ENCODE results near the gene SMC3. TPM values are rescaled to one million over a fixed set of nuclear protein-coding genes. Genes with fewer than 3 reads are reported as not detected.

Gene SMC3
- total RNA-seq, 1 donor from 2014 or later, result 20.9 TPM

DNA sequence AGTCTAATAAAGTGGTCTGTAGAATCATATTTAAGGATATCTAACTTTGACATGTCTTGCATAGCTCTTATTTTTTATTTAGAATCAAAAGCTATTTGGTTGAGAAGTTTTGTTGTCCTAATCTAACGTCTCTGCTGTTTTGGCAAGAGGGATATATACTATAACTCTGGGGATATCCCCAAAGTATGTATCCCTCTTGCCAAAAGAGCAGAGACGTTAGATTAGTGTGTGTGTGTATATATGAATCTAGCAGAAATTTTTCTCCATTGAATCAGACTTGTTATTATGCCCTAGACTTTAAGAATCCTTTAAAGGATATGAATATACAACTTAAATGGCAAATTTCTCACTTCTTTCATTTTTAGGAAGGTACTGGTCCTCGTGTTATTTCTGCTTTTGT is 9.6 kb downstream of the SMC3 start:
- no peak for TF ChIP-seq CTCF (IDR thresholded peaks at IDR 0.05; ENCODE audit: borderline replicate concordance)
- intact Hi-C loops (cut with micrococcal nuclease), result no loop called here
- H3K4me3 ChIP-seq, result no peak overlapping the region
- no peaks in the 10 kb centered on the region for H3K9me3 ChIP-seq (replicated peaks)
- H3K27ac ChIP-seq (replicated peaks), result no peak overlapping the region
- no peaks in the 10 kb centered on the region for H3K27me3 ChIP-seq (ENCODE audit: low read depth)
- DNase-seq, result no peak
- H3K4me1 ChIP-seq, result peaks cover 32% of the 10 kb centered on the region
- peaks cover 63% of the 10 kb centered on the region for H3K36me3 ChIP-seq

DNA sequence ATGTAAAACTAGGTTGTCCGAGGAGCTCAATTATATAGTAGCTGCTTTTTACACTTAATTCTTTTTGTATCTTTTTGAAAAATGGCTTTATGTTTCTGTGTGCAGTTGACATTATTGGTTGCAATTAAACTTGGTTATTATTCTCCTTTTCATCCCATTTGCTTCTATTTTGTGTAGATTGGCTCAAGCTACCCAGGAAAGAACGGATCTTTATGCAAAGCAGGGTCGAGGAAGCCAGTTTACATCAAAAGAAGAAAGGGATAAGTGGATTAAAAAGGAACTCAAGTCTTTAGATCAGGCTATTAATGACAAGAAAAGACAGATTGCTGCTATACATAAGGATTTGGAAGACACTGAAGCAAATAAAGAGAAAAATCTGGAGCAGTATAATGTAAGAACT is 16.5 kb downstream of the SMC3 start:
- H3K27me3 ChIP-seq (ENCODE audit: low read depth), result no peaks in the 10 kb centered on the region
- no peak overlapping the region for H3K4me3 ChIP-seq
- no peak for TF ChIP-seq CTCF (IDR thresholded peaks at IDR 0.05; ENCODE audit: borderline replicate concordance)
- H3K4me1 ChIP-seq, result no peaks in the 10 kb centered on the region
- DNase-seq, result no peak
- H3K9me3 ChIP-seq (replicated peaks), result no peaks in the 10 kb centered on the region
- intact Hi-C loops (cut with micrococcal nuclease), result no loop called here
- peaks cover 99% of the 10 kb centered on the region for H3K36me3 ChIP-seq
- no peak overlapping the region for H3K27ac ChIP-seq (replicated peaks)

GRCh38 chr10:110591760-110592159 is 24.3 kb downstream of the SMC3 start:
- intact Hi-C loops (cut with micrococcal nuclease), result loop anchor here (10.0 kb wide), 1 partner anchor 313 kb away; no protein-coding TSS in a partner anchor
- no peak for DNase-seq
- Histone ChIP-seq H3K27ac (replicated peaks) (no peak overlapping the region), H3K36me3 (peaks cover 100% of the 10 kb centered on the region), H3K27me3 (ENCODE audit: low read depth) (no peaks in the 10 kb centered on the region), H3K4me1 (no peaks in the 10 kb centered on the region), H3K4me3 (no peak overlapping the region), H3K9me3 (replicated peaks) (no peaks in the 10 kb centered on the region)
- TF ChIP-seq CTCF (IDR thresholded peaks at IDR 0.05; ENCODE audit: borderline replicate concordance), result no peak

- intact Hi-C loops (cut with micrococcal nuclease), result loop anchor here (10.0 kb wide), 1 partner anchor 307 kb away; no protein-coding TSS in a partner anchor
- Histone ChIP-seq H3K4me3 (no peak overlapping the region), H3K27me3 (ENCODE audit: low read depth) (no peaks in the 10 kb centered on the region), H3K27ac (replicated peaks) (no peak overlapping the region), H3K9me3 (replicated peaks) (no peaks in the 10 kb centered on the region), H3K36me3 (peaks cover 97% of the 10 kb centered on the region), H3K4me1 (no peaks in the 10 kb centered on the region)
- DNase-seq, result no peak
- TF ChIP-seq CTCF (IDR thresholded peaks at IDR 0.05; ENCODE audit: borderline replicate concordance), result no peak
Measured at GRCh38 chr10:110597476-110597875, 30.0 kb downstream of the SMC3 start.

DNA sequence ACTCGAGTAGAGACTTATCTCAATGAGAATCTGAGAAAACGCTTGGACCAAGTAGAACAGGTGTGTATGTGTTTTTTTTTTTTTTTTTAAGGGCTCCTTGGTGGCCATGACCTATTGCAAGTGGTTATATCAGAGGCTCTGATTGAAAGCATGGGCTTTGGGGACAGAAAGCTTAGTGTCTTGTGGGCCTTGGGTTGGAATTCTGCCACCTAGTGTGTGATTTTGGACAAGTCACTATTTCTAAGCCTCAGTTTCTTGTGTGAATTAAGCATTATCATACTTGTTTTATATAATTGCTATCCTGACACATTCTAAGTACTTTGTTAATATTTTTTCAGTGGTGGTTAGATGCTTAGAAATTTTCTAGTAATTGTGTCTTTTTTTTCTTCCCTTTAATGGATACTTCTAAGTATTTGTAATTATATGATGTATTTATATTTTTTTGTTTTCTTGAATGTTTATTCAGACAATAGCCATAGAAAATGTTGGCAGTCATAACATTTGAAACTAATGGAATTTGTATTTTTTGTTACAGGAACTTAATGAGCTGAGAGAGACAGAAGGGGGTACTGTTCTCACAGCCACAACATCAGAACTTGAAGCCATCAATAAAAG is 33.1 kb downstream of the SMC3 start:
- peak; percentile 51 for TF ChIP-seq CTCF (IDR thresholded peaks at IDR 0.05; ENCODE audit: borderline replicate concordance)
- Histone ChIP-seq H3K27ac (replicated peaks) (no peak overlapping the region), H3K36me3 (peaks cover 97% of the 10 kb centered on the region), H3K4me1 (no peaks in the 10 kb centered on the region), H3K9me3 (replicated peaks) (no peaks in the 10 kb centered on the region), H3K27me3 (ENCODE audit: low read depth) (no peaks in the 10 kb centered on the region), H3K4me3 (no peak overlapping the region)
- DNase-seq, result no peak
- intact Hi-C loops (cut with micrococcal nuclease), result loop anchor here (10.0 kb wide), 1 partner anchor 284 kb away; no protein-coding TSS in a partner anchor
